WTC11 (cell line): ENCODE results near the gene PRSS1. TPM values are rescaled to one million over a fixed set of nuclear protein-coding genes. Genes with fewer than 3 reads are reported as not detected.
"Not testable (repeated sequence)": the region's sequence is repeated elsewhere in the genome, so short reads cannot be mapped to it uniquely, and the experiment has no call there.

Experiments used
- ATAC-seq: fragments of 200-7000 bp; cut with Tn5 transposase; 2 replicates; pipeline ENCODE4 v1.10.0; 2021; ENCODE audit warnings: mild to moderate bottlenecking, moderate library complexity
- CTCF ChIA-PET: fragments of 300-600 bp; sonication (Branson Sonifier 250); formaldehyde crosslinking; loops from one replicate; lab custom pipeline; 2021; ENCODE audit warnings: antibody characterized with exemption; lab: Charles Lee
- POLR2A ChIA-PET: fragments of 350-600 bp; sonication (Branson Sonifier 250); formaldehyde crosslinking; loops from one replicate; lab custom pipeline; 2021; ENCODE audit warnings: antibody characterized with exemption; lab: Charles Lee
- DNase-seq: peaks from one replicate; pipeline ENCODE4 v3.0.0; 2021; ENCODE audit warnings: low spot score
- H3K27ac Mint-ChIP-seq: 2 replicates; pipeline ENCODE4 v1.8.0; 2021; ENCODE audit warnings: mixed read lengths
- H3K27me3 Mint-ChIP-seq: 2 replicates; pipeline ENCODE4 v1.8.0; 2021; ENCODE audit warnings: low read depth, mild to moderate bottlenecking, moderate library complexity, mixed read lengths
- H3K36me3 Mint-ChIP-seq: 2 replicates; pipeline ENCODE4 v1.8.0; 2021; ENCODE audit warnings: mixed read lengths
- H3K4me1 Mint-ChIP-seq: 2 replicates; pipeline ENCODE4 v1.8.0; 2022; ENCODE audit warnings: mixed read lengths
- H3K4me3 Mint-ChIP-seq: 2 replicates; pipeline ENCODE4 v1.8.0; 2021; ENCODE audit warnings: mild to moderate bottlenecking, moderate library complexity, mixed read lengths
- H3K9me3 Mint-ChIP-seq: 2 replicates; pipeline ENCODE4 v1.8.0; 2021; ENCODE audit warnings: mixed read lengths
- EMX1 ChIP-seq: fragments of 250-450 bp; sonication (Bioruptor Pico); IDR thresholded peaks from 2 replicates; pipeline ENCODE4 v1.8.0; 2021; ENCODE audit warnings: mild to moderate bottlenecking
- ESRRA ChIP-seq: sonication (generic); formaldehyde crosslinking; IDR thresholded peaks from 2 replicates; pipeline ENCODE4 v1.8.1; 2022; ENCODE audit warnings: mild to moderate bottlenecking, missing genetic modification reagents, borderline replicate concordance
- FOXK1 ChIP-seq: sonication (generic); formaldehyde crosslinking; IDR thresholded peaks from 2 replicates; pipeline ENCODE4 v1.8.0; 2022; ENCODE audit warnings: mild to moderate bottlenecking, moderate library complexity, missing genetic modification reagents
- NFATC4 ChIP-seq: fragments of 250-450 bp; sonication (Bioruptor Pico); IDR thresholded peaks from 2 replicates; pipeline ENCODE4 v1.9.0; 2021; ENCODE audit warnings: mild to moderate bottlenecking
- NFE2L1 ChIP-seq: sonication (generic); formaldehyde crosslinking; IDR thresholded peaks from 2 replicates; pipeline ENCODE4 v1.8.1; 2023; ENCODE audit warnings: missing genetic modification reagents
- NFYB ChIP-seq: sonication (generic); formaldehyde crosslinking; conservative IDR thresholded peaks from 2 replicates; pipeline ENCODE4 v1.8.0; 2022; ENCODE audit warnings: low read depth, missing genetic modification reagents
- NR1H2 ChIP-seq: sonication (generic); formaldehyde crosslinking; IDR thresholded peaks from 2 replicates; pipeline ENCODE4 v1.9.0; 2021; ENCODE audit warnings: mild to moderate bottlenecking, moderate library complexity, missing genetic modification reagents
- PRRX2 ChIP-seq: fragments of 250-450 bp; sonication (Bioruptor Pico); IDR thresholded peaks from 2 replicates; pipeline ENCODE4 v1.8.0; 2021; ENCODE audit warnings: mild to moderate bottlenecking
- RELA ChIP-seq: sonication (generic); formaldehyde crosslinking; IDR thresholded peaks from 2 replicates; pipeline ENCODE4 v1.8.1; 2022; ENCODE audit warnings: missing genetic modification reagents, mild to moderate bottlenecking, borderline replicate concordance
- SMAD3 ChIP-seq: sonication (generic); formaldehyde crosslinking; IDR thresholded peaks from 2 replicates; pipeline ENCODE4 v1.8.0; 2022; ENCODE audit warnings: missing genetic modification reagents, mild to moderate bottlenecking, borderline replicate concordance
- SMAD4 ChIP-seq: sonication (generic); formaldehyde crosslinking; IDR thresholded peaks from 2 replicates; pipeline ENCODE4 v1.8.0; 2022; ENCODE audit warnings: mild to moderate bottlenecking, missing genetic modification reagents
- SP1 ChIP-seq: sonication (generic); formaldehyde crosslinking; conservative IDR thresholded peaks from 2 replicates; pipeline ENCODE4 v1.8.1; 2022; ENCODE audit warnings: missing genetic modification reagents
- ZBTB21 ChIP-seq: sonication (generic); formaldehyde crosslinking; IDR thresholded peaks from 2 replicates; pipeline ENCODE4 v1.8.1; 2023; ENCODE audit warnings: mild to moderate bottlenecking, missing genetic modification reagents, borderline replicate concordance
- ZNF121 ChIP-seq: sonication (generic); formaldehyde crosslinking; IDR thresholded peaks from 2 replicates; pipeline ENCODE4 v1.8.0; 2023; ENCODE audit warnings: missing genetic modification reagents
- ZNF263 ChIP-seq: sonication (generic); formaldehyde crosslinking; IDR thresholded peaks from 2 replicates; pipeline ENCODE4 v1.8.1; 2022; ENCODE audit warnings: low read depth, mild to moderate bottlenecking, moderate library complexity, missing genetic modification reagents
- ZNF416 ChIP-seq: fragments of 250-450 bp; sonication (Bioruptor Pico); IDR thresholded peaks from 2 replicates; pipeline ENCODE4 v1.9.0; 2021; ENCODE audit warnings: mild to moderate bottlenecking, inconsistent platforms
- ZNF423 ChIP-seq: fragments of 250-450 bp; sonication (Bioruptor Pico); IDR thresholded peaks from 2 replicates; pipeline ENCODE4 v2.1.2; 2022; ENCODE audit warnings: mild to moderate bottlenecking, moderate library complexity
- total RNA-seq: library from RNA; stranded (reverse); gene quantifications from 3 replicates; pipeline ENCODE4 v1.2.3, GENCODE V29; 2021
- TF ChIP-seq, protein P1 (sequence below): sonication (generic); formaldehyde crosslinking; IDR thresholded peaks from 2 replicates; pipeline ENCODE4 v1.8.1; 2023; ENCODE audit warnings: mild to moderate bottlenecking, moderate library complexity, missing genetic modification reagents
- TF ChIP-seq, protein P2 (sequence below): fragments of 250-450 bp; sonication (Bioruptor Pico); IDR thresholded peaks from 2 replicates; pipeline ENCODE4 v1.9.0; 2021; ENCODE audit warnings: mild to moderate bottlenecking
- TF ChIP-seq, protein P3 (sequence below): sonication (generic); formaldehyde crosslinking; IDR thresholded peaks from 2 replicates; pipeline ENCODE4 v1.8.0; 2023; ENCODE audit warnings: missing genetic modification reagents
- TF ChIP-seq, protein P4 (sequence below): fragments of 250-450 bp; sonication (Bioruptor Pico); IDR thresholded peaks from 2 replicates; pipeline ENCODE4 v2.1.2; 2022; ENCODE audit warnings: mild to moderate bottlenecking, moderate library complexity
- TF ChIP-seq, protein P5 (sequence below): sonication (generic); formaldehyde crosslinking; IDR thresholded peaks from 2 replicates; pipeline ENCODE4 v1.8.1; 2022; ENCODE audit warnings: low read depth, mild to moderate bottlenecking, moderate library complexity, missing genetic modification reagents, borderline replicate concordance
- TF ChIP-seq, protein P6 (sequence below): sonication (generic); formaldehyde crosslinking; IDR thresholded peaks from 2 replicates; pipeline ENCODE4 v1.8.1; 2022; ENCODE audit warnings: mild to moderate bottlenecking, missing genetic modification reagents, moderate library complexity, borderline replicate concordance

Gene PRSS1
- total RNA-seq, 1 experiment from 2014 or later, result 11.1 TPM

DNA sequence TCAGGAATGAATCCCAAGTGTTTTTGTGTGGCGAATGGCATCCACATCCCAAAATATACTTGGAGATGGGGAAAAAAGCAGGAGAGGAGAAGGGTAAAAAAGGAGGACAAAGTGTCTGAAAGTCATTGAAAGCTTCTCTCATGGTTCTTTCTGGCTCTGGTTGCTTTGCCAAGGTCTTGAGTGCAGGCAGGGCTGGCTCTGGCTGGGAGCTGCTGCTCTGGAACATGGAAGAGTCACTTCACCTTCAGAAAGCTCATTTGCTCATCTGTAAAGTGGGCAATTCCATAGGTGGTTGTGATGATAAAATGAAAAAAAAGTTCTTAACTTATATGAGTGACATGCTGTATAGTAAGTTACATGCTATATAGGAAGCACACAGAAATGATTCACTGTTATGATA is 18.6 kb downstream of the PRSS1 start:
- DNase-seq (no peak), ATAC-seq (no peak)
- H3K27ac Mint-ChIP-seq, result no peak overlapping the region
- H3K4me3 Mint-ChIP-seq, result no peak overlapping the region
- peaks cover 3% of the 10 kb centered on the region for H3K27me3 Mint-ChIP-seq
- H3K9me3 Mint-ChIP-seq, result peaks cover 5% of the 10 kb centered on the region
- TF ChIP-seq, protein P1, sequence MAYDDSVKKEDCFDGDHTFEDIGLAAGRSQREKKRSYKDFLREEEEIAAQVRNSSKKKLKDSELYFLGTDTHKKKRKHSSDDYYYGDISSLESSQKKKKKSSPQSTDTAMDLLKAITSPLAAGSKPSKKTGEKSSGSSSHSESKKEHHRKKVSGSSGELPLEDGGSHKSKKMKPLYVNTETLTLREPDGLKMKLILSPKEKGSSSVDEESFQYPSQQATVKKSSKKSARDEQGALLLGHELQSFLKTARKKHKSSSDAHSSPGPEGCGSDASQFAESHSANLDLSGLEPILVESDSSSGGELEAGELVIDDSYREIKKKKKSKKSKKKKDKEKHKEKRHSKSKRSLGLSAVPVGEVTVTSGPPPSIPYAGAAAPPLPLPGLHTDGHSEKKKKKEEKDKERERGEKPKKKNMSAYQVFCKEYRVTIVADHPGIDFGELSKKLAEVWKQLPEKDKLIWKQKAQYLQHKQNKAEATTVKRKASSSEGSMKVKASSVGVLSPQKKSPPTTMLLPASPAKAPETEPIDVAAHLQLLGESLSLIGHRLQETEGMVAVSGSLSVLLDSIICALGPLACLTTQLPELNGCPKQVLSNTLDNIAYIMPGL (CRISPR knock-in tag), result no peak
- TF ChIP-seq NR1H2 (CRISPR knock-in tag) (no peak), ZNF263 (CRISPR knock-in tag) (no peak), SMAD4 (CRISPR knock-in tag) (no peak), NFE2L1 (CRISPR knock-in tag) (no peak), NFATC4 (CRISPR knock-in tag) (no peak), EMX1 (no peak), ZNF121 (CRISPR knock-in tag) (no peak), RELA (no peak), FOXK1 (CRISPR knock-in tag) (no peak), ZNF416 (CRISPR knock-in tag) (no peak)
- TF ChIP-seq, protein P2, sequence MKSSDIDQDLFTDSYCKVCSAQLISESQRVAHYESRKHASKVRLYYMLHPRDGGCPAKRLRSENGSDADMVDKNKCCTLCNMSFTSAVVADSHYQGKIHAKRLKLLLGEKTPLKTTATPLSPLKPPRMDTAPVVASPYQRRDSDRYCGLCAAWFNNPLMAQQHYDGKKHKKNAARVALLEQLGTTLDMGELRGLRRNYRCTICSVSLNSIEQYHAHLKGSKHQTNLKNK, result no peak
- TF ChIP-seq, all 79 proteins: peak for 0
- no peaks in the 10 kb centered on the region for H3K36me3 Mint-ChIP-seq
- POLR2A ChIA-PET, result no interaction called here
- H3K4me1 Mint-ChIP-seq, result peaks cover 7% of the 10 kb centered on the region; the same call in 1 of the 2 replicates
- CTCF ChIA-PET, result no interaction called here

DNA sequence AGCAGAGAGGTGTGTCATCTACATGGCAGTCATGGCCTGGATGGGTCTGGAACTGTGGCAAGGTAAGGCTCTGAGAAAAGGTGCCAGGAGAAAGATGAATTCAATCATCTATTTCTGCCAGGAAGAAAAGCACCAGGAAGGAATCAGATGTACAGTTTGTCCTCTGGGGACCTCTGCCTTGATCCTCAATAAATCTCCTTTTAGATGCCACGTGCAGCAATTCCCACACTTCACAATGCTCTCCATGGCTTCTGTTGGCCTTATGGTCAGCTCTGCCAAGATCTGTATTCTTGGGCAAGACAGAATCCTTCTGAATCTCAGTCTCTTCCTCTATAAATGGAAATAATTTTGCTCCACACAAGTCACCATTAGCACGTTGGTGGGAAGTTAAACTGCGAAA is 19.6 kb downstream of the PRSS1 start:
- H3K9me3 Mint-ChIP-seq, H3K4me3 Mint-ChIP-seq, POLR2A ChIA-PET, H3K27me3 Mint-ChIP-seq, ATAC-seq, H3K27ac Mint-ChIP-seq, DNase-seq, H3K36me3 Mint-ChIP-seq, H3K4me1 Mint-ChIP-seq, CTCF ChIA-PET: not testable (repeated sequence)

DNA sequence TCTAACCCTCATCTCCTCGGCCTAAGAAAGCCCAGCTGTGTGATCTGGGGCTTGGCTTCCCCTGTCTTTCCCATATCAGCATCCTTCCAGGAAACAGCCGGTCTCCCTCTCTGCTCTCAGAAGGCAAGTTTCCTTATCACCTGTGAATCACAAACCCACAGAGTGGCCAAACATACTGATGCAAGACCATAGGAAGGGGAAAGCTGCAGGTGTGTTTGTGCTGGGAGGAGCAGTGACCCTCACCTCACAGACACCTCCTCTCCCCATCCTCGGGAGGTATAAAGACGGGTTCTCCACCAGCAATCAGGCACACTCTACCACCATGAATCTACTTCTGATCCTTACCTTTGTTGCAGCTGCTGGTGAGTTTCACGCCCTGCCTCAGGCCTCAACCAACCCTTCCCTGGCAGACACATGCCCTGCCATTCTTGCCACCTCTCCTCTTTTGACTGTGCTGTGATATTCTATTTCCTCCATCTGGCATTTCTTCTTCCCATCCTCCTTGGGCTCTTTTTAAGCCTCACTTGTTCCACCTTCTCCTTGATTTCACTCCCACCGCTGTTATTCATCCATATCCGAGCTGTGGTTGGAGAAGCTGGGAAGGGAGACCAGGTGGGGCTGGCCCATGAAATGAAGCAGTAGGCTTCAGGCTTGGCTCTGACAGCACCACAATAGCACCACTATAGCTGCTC is 21.5 kb downstream of the PRSS1 start, which contains the start of gene PRSS2:
TSS of gene PRSS2 (plus strand) at position 310 of the 692 bp plus-strand sequence. CDS start at position 323, 13 bp downstream.
- no peak for DNase-seq
- peaks cover 3% of the 10 kb centered on the region for H3K27me3 Mint-ChIP-seq
- ChIA-PET CTCF (interaction anchor here (0.8 to 1.2 kb wide), 3 partner anchors 41 to 236 kb away, joined by 3 read pairs; no protein-coding TSS in a partner anchor), POLR2A (no interaction called here)
- no peak within 1 kb of the TSS for H3K27ac Mint-ChIP-seq
- peaks cover 10% of the 10 kb centered on the region for H3K9me3 Mint-ChIP-seq
- no peak for ATAC-seq
- no peaks in the 10 kb centered on the region for H3K36me3 Mint-ChIP-seq
- TF ChIP-seq, protein P3, sequence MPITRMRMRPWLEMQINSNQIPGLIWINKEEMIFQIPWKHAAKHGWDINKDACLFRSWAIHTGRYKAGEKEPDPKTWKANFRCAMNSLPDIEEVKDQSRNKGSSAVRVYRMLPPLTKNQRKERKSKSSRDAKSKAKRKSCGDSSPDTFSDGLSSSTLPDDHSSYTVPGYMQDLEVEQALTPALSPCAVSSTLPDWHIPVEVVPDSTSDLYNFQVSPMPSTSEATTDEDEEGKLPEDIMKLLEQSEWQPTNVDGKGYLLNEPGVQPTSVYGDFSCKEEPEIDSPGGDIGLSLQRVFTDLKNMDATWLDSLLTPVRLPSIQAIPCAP (CRISPR knock-in tag), result no peak
- TF ChIP-seq, protein P4, sequence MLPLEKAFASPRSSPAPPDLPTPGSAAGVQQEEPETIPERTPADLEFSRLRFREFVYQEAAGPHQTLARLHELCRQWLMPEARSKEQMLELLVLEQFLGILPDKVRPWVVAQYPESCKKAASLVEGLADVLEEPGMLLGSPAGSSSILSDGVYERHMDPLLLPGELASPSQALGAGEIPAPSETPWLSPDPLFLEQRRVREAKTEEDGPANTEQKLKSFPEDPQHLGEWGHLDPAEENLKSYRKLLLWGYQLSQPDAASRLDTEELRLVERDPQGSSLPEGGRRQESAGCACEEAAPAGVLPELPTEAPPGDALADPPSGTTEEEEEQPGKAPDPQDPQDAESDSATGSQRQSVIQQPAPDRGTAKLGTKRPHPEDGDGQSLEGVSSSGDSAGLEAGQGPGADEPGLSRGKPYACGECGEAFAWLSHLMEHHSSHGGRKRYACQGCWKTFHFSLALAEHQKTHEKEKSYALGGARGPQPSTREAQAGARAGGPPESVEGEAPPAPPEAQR (CRISPR knock-in tag), result no peak
- no peak for TF ChIP-seq NFYB
- H3K4me1 Mint-ChIP-seq, result peaks cover 7% of the 10 kb centered on the region; the same call in 1 of the 2 replicates
- H3K4me3 Mint-ChIP-seq, result no peak within 1 kb of the TSS

DNA sequence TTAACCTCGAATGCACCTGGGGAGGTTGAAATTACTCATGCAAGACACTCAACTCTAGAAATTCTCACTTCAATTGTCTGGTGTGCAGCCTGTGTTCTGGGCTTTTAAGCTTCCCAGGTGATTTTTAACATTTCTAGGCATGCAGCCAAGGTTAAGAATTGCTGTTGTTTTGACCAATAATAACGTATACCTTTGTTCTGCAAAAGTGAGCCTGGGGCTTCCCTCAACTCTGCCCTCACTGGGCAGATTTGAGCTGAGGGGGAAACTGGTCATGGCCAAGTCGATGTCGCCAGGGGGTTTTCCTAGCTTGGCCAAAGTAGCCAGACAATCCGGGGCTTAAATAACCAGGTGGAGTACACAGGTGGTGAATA is 22.1 kb downstream of the PRSS1 start:
- ChIA-PET CTCF (interaction anchor here (0.9 to 1.2 kb wide), 2 partner anchors 12 to 236 kb away, joined by 3 to 5 read pairs; no protein-coding TSS in a partner anchor), POLR2A (no interaction called here)
- no peak overlapping the region for H3K4me3 Mint-ChIP-seq
- DNase-seq (no peak), ATAC-seq (no peak)
- H3K27me3 Mint-ChIP-seq, result peaks cover 3% of the 10 kb centered on the region
- H3K9me3 Mint-ChIP-seq, result peaks cover 10% of the 10 kb centered on the region
- no peaks in the 10 kb centered on the region for H3K36me3 Mint-ChIP-seq
- H3K4me1 Mint-ChIP-seq, result peaks cover 7% of the 10 kb centered on the region; the same call in 1 of the 2 replicates
- H3K27ac Mint-ChIP-seq, result no peak overlapping the region
- TF ChIP-seq SP1 (no peak), ESRRA (CRISPR knock-in tag) (no peak), NFYB (no peak), ZBTB21 (CRISPR knock-in tag) (no peak), PRRX2 (CRISPR knock-in tag) (no peak), SMAD3 (no peak), ZNF423 (CRISPR knock-in tag) (no peak), ZNF416 (CRISPR knock-in tag) (no peak)
- TF ChIP-seq, protein P5, sequence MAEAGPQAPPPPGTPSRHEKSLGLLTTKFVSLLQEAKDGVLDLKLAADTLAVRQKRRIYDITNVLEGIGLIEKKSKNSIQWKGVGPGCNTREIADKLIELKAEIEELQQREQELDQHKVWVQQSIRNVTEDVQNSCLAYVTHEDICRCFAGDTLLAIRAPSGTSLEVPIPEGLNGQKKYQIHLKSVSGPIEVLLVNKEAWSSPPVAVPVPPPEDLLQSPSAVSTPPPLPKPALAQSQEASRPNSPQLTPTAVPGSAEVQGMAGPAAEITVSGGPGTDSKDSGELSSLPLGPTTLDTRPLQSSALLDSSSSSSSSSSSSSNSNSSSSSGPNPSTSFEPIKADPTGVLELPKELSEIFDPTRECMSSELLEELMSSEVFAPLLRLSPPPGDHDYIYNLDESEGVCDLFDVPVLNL (CRISPR knock-in tag), result no peak
- TF ChIP-seq, protein P6, sequence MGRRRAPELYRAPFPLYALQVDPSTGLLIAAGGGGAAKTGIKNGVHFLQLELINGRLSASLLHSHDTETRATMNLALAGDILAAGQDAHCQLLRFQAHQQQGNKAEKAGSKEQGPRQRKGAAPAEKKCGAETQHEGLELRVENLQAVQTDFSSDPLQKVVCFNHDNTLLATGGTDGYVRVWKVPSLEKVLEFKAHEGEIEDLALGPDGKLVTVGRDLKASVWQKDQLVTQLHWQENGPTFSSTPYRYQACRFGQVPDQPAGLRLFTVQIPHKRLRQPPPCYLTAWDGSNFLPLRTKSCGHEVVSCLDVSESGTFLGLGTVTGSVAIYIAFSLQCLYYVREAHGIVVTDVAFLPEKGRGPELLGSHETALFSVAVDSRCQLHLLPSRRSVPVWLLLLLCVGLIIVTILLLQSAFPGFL, result no peak
